ENCODE measurements around the gene PPP2R1A.

DNA sequence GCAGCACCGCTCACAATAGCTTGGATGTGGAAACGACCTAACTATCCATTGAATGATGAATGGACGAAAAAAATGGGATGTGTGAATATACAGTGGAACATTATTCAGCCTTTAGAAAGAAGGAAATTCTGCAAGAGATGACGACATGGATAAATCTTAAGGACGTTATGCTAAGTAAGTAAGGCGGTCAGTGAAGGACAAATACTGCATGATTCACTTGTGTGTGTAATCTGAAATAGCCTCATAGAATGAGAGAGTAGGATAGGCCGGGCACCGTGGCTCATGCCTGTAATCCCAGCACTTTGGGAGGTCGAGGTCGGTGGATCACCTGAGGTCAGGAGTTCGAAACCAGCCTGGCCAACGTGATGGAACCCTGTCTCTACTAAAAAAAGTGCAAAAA is 54.2 kb downstream of the PPP2R1A start:
- TF ChIP-seq YY1 (IDR thresholded peaks at IDR 0.05; ENCODE audit: insufficient read depth, insufficient read length) (no peak), SUZ12 (IDR thresholded peaks at IDR 0.05; ENCODE audit: extremely low read depth, insufficient read depth, insufficient read length) (no peak)
